HepG2 (cell line): ENCODE measurements around the gene NPPA. TPM values are rescaled to one million over a fixed set of nuclear protein-coding genes. Genes with fewer than 3 reads are reported as not detected.

Experiments
- AGO2 ChIP-seq: fragments of 200-400 bp; formaldehyde crosslinking; optimal IDR thresholded peaks from 2 replicates; pipeline ENCODE3; 2017; ENCODE audit warnings: mild to moderate bottlenecking, low read depth, low read length, moderate library complexity
- ETV6 ChIP-seq: sonication (generic); formaldehyde crosslinking; conservative IDR thresholded peaks from 2 replicates; pipeline ENCODE4 v1.4.0; 2020; ENCODE audit warnings: missing genetic modification reagents
- KDM5A ChIP-seq: fragments of 200-600 bp; sonication (generic); IDR thresholded peaks from 2 replicates; pipeline ENCODE4 v1.7.0; 2018; ENCODE audit warnings: antibody characterized with exemption, mild to moderate bottlenecking, low read length, borderline replicate concordance
- MBNL3 ChIP-seq: fragments of 250-450 bp; sonication (Bioruptor Pico); conservative IDR thresholded peaks from 2 replicates; pipeline ENCODE4 v1.8.0; 2022; ENCODE audit warnings: mild to moderate bottlenecking, inconsistent platforms
- MIER2 ChIP-seq: IDR thresholded peaks from 2 replicates; pipeline ENCODE4 v1.6.1; 2016; ENCODE audit warnings: missing biosample characterization, missing genetic modification reagents
- MIER3 ChIP-seq: IDR thresholded peaks from 2 replicates; pipeline ENCODE4 v1.6.1; 2016; ENCODE audit warnings: missing compliant biosample characterization, borderline replicate concordance
- NCOR1 ChIP-seq: fragments of 200-600 bp; sonication (generic); IDR thresholded peaks from 2 replicates; pipeline ENCODE4 v1.7.0; 2017; ENCODE audit warnings: antibody characterized with exemption, low read length, borderline replicate concordance
- SP4 ChIP-seq: sonication (generic); formaldehyde crosslinking; IDR thresholded peaks from 2 replicates; pipeline ENCODE4 v1.8.1; 2023; ENCODE audit warnings: mild to moderate bottlenecking, missing genetic modification reagents
- YEATS2 ChIP-seq: sonication (generic); formaldehyde crosslinking; IDR thresholded peaks from 2 replicates; pipeline ENCODE4 v1.4.0; 2020; ENCODE audit warnings: missing genetic modification reagents, borderline replicate concordance
- ZNF343 ChIP-seq: sonication (generic); formaldehyde crosslinking; IDR thresholded peaks from 2 replicates; pipeline ENCODE4 v1.4.0; 2020; ENCODE audit warnings: mild to moderate bottlenecking, missing genetic modification reagents
- ZNF614 ChIP-seq: IDR thresholded peaks from 2 replicates; pipeline ENCODE4 v1.6.1; 2018; ENCODE audit warnings: missing biosample characterization, missing genetic modification reagents, inconsistent platforms, borderline replicate concordance
- ZNF850 ChIP-seq: sonication (generic); formaldehyde crosslinking; conservative IDR thresholded peaks from 2 replicates; pipeline ENCODE4 v1.9.0; 2021; ENCODE audit warnings: mild to moderate bottlenecking, missing genetic modification reagents
- polyA plus RNA-seq, 8 experiments: library from polyadenylated mRNA; depleted of rRNA in 3 of 8; stranded (reverse) in 7 of 8; unstranded in 1 of 8; fragments of >200 nt; fragmentation: Illumina TruSeq in 4 of 8; extraction: Trizol in 4 of 8; gene quantifications; 2 replicates each; pipeline versions ENCODE4 v1.2.1 to v1.2.3, GENCODE V29; 2011 to 2016; ENCODE audit warnings: low read depth in 4 of 8, missing spikeins in 1 of 8, mixed read lengths in 1 of 8; ENCODE audit not compliant: insufficient read depth in 1 of 8
- total RNA-seq, 5 experiments: library from RNA; depleted of rRNA; stranded (reverse); fragments of >200 nt; fragmentation: Illumina TruSeq; extraction: Trizol; gene quantifications; 2 replicates each; pipeline ENCODE4 v1.2.3, GENCODE V29; 2016; ENCODE audit warnings: low read depth in 1 of 5
- TF ChIP-seq, protein P1 (sequence below): sonication (generic); formaldehyde crosslinking; IDR thresholded peaks from 2 replicates; pipeline ENCODE4 v1.9.0; 2021; ENCODE audit warnings: mild to moderate bottlenecking, missing genetic modification reagents
- TF ChIP-seq, protein P2 (sequence below): sonication (generic); formaldehyde crosslinking; IDR thresholded peaks from 2 replicates; pipeline ENCODE4 v1.5.0; 2020; ENCODE audit warnings: missing genetic modification reagents
- TF ChIP-seq, protein P3 (sequence below): IDR thresholded peaks from 2 replicates; pipeline ENCODE4 v1.6.1; 2016; ENCODE audit warnings: low read depth
- TF ChIP-seq, protein P4 (sequence below): sonication (generic); formaldehyde crosslinking; IDR thresholded peaks from 2 replicates; pipeline ENCODE4 v1.5.1; 2020; ENCODE audit warnings: missing genetic modification reagents, mild to moderate bottlenecking, borderline replicate concordance
- TF ChIP-seq, protein P5 (sequence below): sonication (generic); formaldehyde crosslinking; IDR thresholded peaks from 2 replicates; pipeline ENCODE4 v1.4.0; 2020; ENCODE audit warnings: missing genetic modification reagents

Gene NPPA
- total and polyA plus RNA-seq, 2 of the 13 experiments (the other 11 are each of a cell fraction or from before 2014, with no cell fraction given): not detected

DNA sequence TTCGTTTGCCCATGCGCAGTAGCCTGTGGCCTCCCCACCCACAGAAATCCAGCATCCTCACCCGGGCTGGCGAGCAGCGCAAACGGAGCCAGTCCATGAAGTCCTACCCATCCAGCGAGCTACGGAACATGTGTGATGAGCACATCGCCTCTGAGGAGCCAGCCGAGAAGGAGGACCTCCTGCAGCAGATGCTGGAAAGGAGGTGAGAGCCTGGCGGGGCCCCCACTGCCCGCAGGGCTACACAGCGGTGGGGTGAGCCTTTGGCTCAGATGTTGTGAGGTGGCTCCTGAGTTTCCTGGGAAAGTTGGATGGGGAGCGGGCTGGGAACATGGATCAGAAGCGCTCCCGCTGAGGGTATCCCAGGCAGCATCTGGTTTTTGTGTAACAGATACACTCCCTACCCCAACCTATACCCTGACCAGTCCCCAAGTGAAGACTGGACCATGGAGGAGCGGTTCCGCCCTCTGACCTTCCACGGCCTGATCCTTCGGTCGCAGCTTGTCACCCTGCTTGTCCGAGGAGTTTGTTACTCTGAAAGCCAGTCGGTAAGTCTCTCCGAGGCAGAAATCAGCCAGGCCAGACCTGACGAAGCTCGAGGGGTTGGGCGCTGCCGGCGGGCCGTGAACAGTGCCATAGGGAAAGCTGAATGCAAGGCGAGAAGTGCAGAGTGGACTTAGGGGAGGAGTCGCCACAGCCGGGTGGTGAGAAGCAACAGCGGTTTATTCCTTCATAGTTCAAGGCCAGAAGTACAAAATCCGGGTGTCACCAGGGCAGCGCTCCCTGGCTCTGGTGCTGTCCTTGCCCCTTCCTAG is 10.4 kb downstream of the NPPA start (continued):
- TF ChIP-seq, protein P1, sequence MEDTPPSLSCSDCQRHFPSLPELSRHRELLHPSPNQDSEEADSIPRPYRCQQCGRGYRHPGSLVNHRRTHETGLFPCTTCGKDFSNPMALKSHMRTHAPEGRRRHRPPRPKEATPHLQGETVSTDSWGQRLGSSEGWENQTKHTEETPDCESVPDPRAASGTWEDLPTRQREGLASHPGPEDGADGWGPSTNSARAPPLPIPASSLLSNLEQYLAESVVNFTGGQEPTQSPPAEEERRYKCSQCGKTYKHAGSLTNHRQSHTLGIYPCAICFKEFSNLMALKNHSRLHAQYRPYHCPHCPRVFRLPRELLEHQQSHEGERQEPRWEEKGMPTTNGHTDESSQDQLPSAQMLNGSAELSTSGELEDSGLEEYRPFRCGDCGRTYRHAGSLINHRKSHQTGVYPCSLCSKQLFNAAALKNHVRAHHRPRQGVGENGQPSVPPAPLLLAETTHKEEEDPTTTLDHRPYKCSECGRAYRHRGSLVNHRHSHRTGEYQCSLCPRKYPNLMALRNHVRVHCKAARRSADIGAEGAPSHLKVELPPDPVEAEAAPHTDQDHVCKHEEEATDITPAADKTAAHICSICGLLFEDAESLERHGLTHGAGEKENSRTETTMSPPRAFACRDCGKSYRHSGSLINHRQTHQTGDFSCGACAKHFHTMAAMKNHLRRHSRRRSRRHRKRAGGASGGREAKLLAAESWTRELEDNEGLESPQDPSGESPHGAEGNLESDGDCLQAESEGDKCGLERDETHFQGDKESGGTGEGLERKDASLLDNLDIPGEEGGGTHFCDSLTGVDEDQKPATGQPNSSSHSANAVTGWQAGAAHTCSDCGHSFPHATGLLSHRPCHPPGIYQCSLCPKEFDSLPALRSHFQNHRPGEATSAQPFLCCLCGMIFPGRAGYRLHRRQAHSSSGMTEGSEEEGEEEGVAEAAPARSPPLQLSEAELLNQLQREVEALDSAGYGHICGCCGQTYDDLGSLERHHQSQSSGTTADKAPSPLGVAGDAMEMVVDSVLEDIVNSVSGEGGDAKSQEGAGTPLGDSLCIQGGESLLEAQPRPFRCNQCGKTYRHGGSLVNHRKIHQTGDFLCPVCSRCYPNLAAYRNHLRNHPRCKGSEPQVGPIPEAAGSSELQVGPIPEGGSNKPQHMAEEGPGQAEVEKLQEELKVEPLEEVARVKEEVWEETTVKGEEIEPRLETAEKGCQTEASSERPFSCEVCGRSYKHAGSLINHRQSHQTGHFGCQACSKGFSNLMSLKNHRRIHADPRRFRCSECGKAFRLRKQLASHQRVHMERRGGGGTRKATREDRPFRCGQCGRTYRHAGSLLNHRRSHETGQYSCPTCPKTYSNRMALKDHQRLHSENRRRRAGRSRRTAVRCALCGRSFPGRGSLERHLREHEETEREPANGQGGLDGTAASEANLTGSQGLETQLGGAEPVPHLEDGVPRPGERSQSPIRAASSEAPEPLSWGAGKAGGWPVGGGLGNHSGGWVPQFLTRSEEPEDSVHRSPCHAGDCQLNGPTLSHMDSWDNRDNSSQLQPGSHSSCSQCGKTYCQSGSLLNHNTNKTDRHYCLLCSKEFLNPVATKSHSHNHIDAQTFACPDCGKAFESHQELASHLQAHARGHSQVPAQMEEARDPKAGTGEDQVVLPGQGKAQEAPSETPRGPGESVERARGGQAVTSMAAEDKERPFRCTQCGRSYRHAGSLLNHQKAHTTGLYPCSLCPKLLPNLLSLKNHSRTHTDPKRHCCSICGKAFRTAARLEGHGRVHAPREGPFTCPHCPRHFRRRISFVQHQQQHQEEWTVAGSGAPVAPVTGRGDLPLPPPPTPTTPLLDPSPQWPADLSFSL: no peak
- TF ChIP-seq MIER3 (no peak), YEATS2 (CRISPR knock-in tag) (no peak), ZNF614 (CRISPR knock-in tag) (no peak), NCOR1 (no peak), ZNF343 (CRISPR knock-in tag) (no peak), SP4 (0 out of 2 replicates have a peak, but pooled peaks have one; percentile 29), MIER2 (no peak), ZNF850 (no peak), ETV6 (CRISPR knock-in tag) (no peak), MBNL3 (CRISPR knock-in tag) (no peak), KDM5A (no peak), AGO2 (peak; percentile 36)
- TF ChIP-seq, protein P2, sequence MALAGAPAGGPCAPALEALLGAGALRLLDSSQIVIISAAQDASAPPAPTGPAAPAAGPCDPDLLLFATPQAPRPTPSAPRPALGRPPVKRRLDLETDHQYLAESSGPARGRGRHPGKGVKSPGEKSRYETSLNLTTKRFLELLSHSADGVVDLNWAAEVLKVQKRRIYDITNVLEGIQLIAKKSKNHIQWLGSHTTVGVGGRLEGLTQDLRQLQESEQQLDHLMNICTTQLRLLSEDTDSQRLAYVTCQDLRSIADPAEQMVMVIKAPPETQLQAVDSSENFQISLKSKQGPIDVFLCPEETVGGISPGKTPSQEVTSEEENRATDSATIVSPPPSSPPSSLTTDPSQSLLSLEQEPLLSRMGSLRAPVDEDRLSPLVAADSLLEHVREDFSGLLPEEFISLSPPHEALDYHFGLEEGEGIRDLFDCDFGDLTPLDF (CRISPR knock-in tag): no peak
- TF ChIP-seq, protein P3, sequence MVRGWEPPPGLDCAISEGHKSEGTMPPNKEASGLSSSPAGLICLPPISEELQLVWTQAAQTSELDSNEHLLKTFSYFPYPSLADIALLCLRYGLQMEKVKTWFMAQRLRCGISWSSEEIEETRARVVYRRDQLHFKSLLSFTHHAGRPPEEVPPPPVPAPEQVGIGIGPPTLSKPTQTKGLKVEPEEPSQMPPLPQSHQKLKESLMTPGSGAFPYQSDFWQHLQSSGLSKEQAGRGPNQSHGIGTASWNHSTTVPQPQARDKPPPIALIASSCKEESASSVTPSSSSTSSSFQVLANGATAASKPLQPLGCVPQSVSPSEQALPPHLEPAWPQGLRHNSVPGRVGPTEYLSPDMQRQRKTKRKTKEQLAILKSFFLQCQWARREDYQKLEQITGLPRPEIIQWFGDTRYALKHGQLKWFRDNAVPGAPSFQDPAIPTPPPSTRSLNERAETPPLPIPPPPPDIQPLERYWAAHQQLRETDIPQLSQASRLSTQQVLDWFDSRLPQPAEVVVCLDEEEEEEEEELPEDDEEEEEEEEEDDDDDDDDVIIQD: no peak
- TF ChIP-seq, protein P4, sequence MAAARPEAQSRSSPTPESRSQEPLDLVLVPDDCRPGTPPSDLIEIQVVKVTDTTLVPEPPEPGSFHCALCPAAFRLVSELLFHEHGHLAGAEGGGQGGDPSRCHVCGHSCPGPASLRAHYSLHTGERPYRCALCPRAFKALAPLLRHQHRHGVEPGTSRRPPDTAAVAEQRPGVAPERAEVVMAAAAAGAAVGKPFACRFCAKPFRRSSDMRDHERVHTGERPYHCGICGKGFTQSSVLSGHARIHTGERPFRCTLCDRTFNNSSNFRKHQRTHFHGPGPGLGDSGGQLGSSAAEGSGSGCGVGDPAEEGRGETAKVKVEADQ (CRISPR knock-in tag): no peak
- TF ChIP-seq, protein P5, sequence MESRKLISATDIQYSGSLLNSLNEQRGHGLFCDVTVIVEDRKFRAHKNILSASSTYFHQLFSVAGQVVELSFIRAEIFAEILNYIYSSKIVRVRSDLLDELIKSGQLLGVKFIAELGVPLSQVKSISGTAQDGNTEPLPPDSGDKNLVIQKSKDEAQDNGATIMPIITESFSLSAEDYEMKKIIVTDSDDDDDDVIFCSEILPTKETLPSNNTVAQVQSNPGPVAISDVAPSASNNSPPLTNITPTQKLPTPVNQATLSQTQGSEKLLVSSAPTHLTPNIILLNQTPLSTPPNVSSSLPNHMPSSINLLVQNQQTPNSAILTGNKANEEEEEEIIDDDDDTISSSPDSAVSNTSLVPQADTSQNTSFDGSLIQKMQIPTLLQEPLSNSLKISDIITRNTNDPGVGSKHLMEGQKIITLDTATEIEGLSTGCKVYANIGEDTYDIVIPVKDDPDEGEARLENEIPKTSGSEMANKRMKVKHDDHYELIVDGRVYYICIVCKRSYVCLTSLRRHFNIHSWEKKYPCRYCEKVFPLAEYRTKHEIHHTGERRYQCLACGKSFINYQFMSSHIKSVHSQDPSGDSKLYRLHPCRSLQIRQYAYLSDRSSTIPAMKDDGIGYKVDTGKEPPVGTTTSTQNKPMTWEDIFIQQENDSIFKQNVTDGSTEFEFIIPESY: peak; percentile 59; the same call in 1 of the 2 replicates
